ENCODE measurements around the gene SAT2.
"Not testable (repeated sequence)": the region's sequence is repeated elsewhere in the genome, so short reads cannot be mapped to it uniquely, and the experiment has no call there.

Gene SAT2

DNA sequence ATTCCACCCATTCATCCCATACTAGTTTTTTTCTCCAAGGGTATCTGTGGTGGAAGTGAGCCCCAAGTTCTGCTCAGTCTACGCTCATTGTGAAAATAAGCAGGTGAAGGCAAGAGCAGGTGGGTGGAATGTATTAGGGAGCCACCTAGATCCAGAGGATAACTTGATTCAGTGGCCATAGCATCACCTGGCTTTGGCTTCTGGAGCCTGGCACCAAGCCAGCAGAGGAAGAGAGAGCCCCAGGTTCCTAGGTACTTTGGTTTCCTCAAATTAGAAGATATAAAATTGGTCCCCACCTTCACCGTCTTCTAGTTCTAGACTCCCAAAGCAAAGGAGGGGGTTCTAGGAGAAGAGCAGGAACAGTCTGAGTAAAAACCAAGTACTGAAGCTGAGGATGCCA is 17.0 kb downstream of the SAT2 start:
- no peaks in the 10 kb centered on the region for H3K4me1 ChIP-seq
- H3K4me3 ChIP-seq (ENCODE audit: low read depth, low read length), result no peak overlapping the region
- TF ChIP-seq, protein P1, sequence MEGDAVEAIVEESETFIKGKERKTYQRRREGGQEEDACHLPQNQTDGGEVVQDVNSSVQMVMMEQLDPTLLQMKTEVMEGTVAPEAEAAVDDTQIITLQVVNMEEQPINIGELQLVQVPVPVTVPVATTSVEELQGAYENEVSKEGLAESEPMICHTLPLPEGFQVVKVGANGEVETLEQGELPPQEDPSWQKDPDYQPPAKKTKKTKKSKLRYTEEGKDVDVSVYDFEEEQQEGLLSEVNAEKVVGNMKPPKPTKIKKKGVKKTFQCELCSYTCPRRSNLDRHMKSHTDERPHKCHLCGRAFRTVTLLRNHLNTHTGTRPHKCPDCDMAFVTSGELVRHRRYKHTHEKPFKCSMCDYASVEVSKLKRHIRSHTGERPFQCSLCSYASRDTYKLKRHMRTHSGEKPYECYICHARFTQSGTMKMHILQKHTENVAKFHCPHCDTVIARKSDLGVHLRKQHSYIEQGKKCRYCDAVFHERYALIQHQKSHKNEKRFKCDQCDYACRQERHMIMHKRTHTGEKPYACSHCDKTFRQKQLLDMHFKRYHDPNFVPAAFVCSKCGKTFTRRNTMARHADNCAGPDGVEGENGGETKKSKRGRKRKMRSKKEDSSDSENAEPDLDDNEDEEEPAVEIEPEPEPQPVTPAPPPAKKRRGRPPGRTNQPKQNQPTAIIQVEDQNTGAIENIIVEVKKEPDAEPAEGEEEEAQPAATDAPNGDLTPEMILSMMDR (IDR thresholded peaks at IDR 0.05; ENCODE audit: low read depth, low read length), result no peak
- DNase-seq, result no peak
- no peaks in the 10 kb centered on the region for H3K36me3 ChIP-seq
- H3K27me3 ChIP-seq, result no peaks in the 10 kb centered on the region
- no peaks in the 10 kb centered on the region for H3K9me3 ChIP-seq

DNA sequence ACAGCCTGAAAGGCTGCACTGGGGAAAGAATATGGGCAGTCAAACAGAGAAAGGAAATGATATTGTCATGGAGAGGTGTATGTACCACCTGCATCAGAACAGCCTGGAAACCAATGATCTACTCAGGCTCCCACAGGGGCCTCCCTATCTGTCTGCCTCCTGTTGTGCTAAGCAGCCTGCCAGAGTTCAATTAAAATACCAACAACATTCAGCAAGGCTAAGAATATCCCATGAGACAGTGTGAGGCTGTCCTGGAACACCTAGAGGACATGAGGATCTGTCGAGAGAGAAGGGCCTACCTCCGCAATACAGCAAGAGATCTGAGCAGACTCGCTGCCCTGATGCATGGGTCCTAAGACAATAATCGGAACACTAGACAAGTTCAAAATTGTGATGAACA is 21.3 kb downstream of the SAT2 start:
- DNase-seq, result no peak
- no peaks in the 10 kb centered on the region for H3K27me3 ChIP-seq
- TF ChIP-seq, protein P1 (IDR thresholded peaks at IDR 0.05; ENCODE audit: low read depth, low read length), result no peak
- H3K36me3 ChIP-seq, result no peaks in the 10 kb centered on the region; the same call in 1 of the 2 replicates
- no peak overlapping the region for H3K4me3 ChIP-seq (ENCODE audit: low read depth, low read length)
- no peaks in the 10 kb centered on the region for H3K4me1 ChIP-seq
- no peaks in the 10 kb centered on the region for H3K9me3 ChIP-seq

DNA sequence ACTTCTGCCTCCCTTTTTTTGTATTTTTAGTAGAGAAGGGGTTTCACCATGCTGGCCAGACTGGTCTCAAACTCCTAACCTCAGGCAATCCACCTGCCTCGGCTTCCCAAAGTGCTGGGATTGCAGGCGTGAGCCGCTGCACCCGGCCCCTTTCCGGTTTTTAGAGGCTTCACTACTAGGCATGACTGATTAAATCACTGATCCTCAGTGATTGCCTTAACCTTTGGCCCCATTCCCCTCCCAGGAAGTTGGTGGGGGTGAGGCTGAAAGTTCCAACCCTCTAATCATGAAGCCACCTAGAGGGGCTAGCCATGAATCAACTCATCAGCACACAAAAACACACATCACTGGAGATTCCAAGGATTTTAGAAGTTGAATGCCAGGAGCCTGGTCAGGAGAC is 30.1 kb downstream of the SAT2 start:
- H3K4me1 ChIP-seq; H3K9me3 ChIP-seq; DNase-seq; H3K27me3 ChIP-seq; H3K4me3 ChIP-seq (ENCODE audit: low read depth, low read length): not testable (repeated sequence)
- peaks cover 29% of the 10 kb centered on the region for H3K36me3 ChIP-seq

DNA sequence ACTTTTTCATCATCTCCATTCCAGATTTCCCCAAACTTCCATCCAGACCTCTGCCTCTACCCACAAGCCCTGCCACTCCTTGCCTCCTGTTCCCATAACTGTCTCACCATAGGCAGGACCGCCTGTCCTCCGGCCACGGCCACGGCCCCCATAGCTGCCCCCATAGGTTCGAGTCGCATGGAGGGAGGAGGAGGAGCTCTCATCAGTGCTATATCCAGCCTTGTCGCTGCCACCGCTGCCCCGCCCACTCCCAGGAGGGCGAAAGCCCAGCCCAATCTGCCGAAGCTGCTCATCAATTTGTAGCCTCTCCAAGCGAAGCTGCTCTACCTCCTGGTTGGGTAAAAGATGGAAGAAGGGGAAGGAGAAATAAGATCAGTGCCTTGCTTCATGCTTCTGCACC is 34.3 kb downstream of the SAT2 start:
- Histone ChIP-seq H3K9me3 (no peaks in the 10 kb centered on the region), H3K27me3 (no peaks in the 10 kb centered on the region), H3K36me3 (peaks cover 30% of the 10 kb centered on the region), H3K4me3 (ENCODE audit: low read depth, low read length) (no peak overlapping the region), H3K4me1 (peaks cover 6% of the 10 kb centered on the region; the same call in 1 of the 2 replicates)
- no peak for DNase-seq
- TF ChIP-seq, protein P1 (IDR thresholded peaks at IDR 0.05; ENCODE audit: low read depth, low read length), result no peak

DNA sequence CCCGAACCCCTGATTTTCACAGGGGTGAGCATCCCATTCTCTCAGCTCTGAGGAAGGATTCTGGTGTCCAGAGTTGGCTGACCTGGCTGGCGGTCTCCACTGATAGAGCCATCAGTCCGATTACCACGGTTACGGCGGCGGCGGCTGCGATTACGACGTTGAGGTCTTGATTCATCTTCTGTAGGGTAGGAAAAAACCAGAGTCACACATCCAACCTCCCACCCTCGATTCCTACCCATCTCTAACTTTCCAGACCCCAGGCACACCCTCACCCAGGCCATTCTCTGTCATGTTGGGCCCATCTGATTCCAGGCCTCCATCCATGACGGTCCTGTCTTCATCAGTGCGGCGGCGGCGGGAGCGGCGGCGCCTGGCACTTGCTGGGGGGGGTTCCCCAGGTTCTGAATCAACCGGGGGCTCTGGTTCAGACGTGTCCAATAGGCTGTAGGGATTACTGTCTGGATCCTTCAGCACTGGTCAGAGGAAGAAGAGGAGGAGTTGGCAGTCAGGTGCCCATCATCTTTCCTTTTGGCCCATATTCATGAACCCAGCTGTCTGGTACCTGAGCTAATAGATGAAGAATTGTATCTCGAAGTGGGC is 35.1 kb downstream of the SAT2 start:
- Histone ChIP-seq H3K4me3 (ENCODE audit: low read depth, low read length) (no peak overlapping the region), H3K36me3 (peaks cover 30% of the 10 kb centered on the region), H3K4me1 (peaks cover 6% of the 10 kb centered on the region; the same call in 1 of the 2 replicates), H3K27me3 (no peaks in the 10 kb centered on the region), H3K9me3 (no peaks in the 10 kb centered on the region)
- no peak for DNase-seq
- TF ChIP-seq, protein P1 (IDR thresholded peaks at IDR 0.05; ENCODE audit: low read depth, low read length), result no peak

DNA sequence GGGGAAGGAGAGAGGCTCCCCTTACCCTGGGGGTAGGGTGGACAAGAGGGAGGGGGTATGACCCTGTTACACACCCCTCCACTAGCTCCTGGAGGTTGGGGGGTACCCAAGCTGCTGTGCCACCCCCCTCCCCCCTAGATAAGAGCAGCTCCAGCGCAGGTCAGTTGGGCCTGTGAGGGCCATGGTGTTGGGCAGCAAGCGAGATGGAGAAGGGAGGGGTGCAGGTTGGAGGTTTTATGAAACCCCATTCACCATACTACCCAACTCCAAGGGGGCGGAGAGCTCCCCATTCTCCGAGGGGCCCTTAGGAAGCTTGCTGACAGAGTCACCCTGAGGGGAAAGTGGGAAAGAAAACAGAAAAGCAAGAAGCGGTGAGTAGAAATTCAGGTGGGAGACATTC is 36.0 kb downstream of the SAT2 start:
- no peaks in the 10 kb centered on the region for H3K9me3 ChIP-seq
- H3K4me1 ChIP-seq, result peaks cover 6% of the 10 kb centered on the region; the same call in 1 of the 2 replicates
- DNase-seq, result no peak
- no peak overlapping the region for H3K4me3 ChIP-seq (ENCODE audit: low read depth, low read length)
- no peaks in the 10 kb centered on the region for H3K27me3 ChIP-seq
- H3K36me3 ChIP-seq, result peaks cover 35% of the 10 kb centered on the region
- TF ChIP-seq, protein P1 (IDR thresholded peaks at IDR 0.05; ENCODE audit: low read depth, low read length), result no peak
